HepG2 (cell line): ENCODE data around the gene DTYMK. TPM values are rescaled to one million over a fixed set of nuclear protein-coding genes. Genes with fewer than 3 reads are reported as not detected.

Experiments used
- ATAC-seq: fragments of 200-7000 bp; cut with Tn5 transposase; 3 replicates; pipeline ENCODE4 v1.9.1; 2020; ENCODE audit warnings: mild to moderate bottlenecking, moderate library complexity
- BruUV-seq: library from RNA; stranded (reverse); fragments of 400-500 nt; replicated peaks from 2 replicates; lab custom pipeline; 2021; lab: Mats Ljungman, UMichigan
- CTCF ChIA-PET: fragments of 300-600 bp; formaldehyde crosslinking; extraction: SDS; loops from one replicate; lab custom pipeline; 2021; ENCODE audit warnings: low total read pairs, inconsistent platforms, low intra/inter-chr PET ratio; lab: Yijun Ruan, JAX
- POLR2A ChIA-PET: fragments of 350-600 bp; sonication (Branson Sonifier 250); formaldehyde crosslinking; loops from one replicate; lab custom pipeline; 2020; ENCODE audit warnings: antibody characterized with exemption, inconsistent platforms; lab: Yijun Ruan, JAX
- DNase-seq: peaks from one replicate; pipeline ENCODE4 v3.0.0-alpha.2; 2015; ENCODE audit warnings: low spot score
- FAIRE-seq: peaks from 3 replicates; lab custom pipeline; 2011; peaks lifted over from hg19 to GRCh38; lab: Jason Lieb, UNC
- H2AFZ ChIP-seq: one replicate; pipeline ENCODE4 v1.6.1; 2011; ENCODE audit warnings: low read length, inconsistent platforms
- H3K27ac ChIP-seq: fragments of 300-600 bp; 3 replicates; pipeline ENCODE4 v1.8.0; 2011; ENCODE audit warnings: mixed run types, mild to moderate bottlenecking, mixed read lengths, low read length, inconsistent platforms; ENCODE audit not compliant: insufficient read depth; ENCODE audit errors: extremely low read length
- H3K27me3 ChIP-seq, 2 experiments: fragments of 200-600 bp in 1 of 2; 2 replicates in 1 of 2; 3 replicates in 1 of 2; pipeline versions ENCODE4 v1.6.0 to v1.8.0; 2011; ENCODE audit warnings: low read length in 2 of 2, mild to moderate bottlenecking in 2 of 2, moderate library complexity in 2 of 2, inconsistent platforms in 1 of 2; ENCODE audit not compliant: insufficient read depth in 2 of 2, control insufficient read depth in 1 of 2
- H3K36me3 ChIP-seq, 2 experiments: fragments of 200-600 bp in 1 of 2; replicated peaks in 1 of 2; 2 replicates in 1 of 2; 3 replicates in 1 of 2; pipeline versions ENCODE4 v1.5.1 to v1.8.0; 2011; ENCODE audit warnings: low read length in 2 of 2, inconsistent platforms in 1 of 2; ENCODE audit not compliant: insufficient read depth in 2 of 2, control insufficient read depth in 1 of 2
- H3K4me1 ChIP-seq: 2 replicates; pipeline ENCODE4 v1.5.1; 2012; ENCODE audit warnings: low read length, inconsistent platforms; ENCODE audit not compliant: insufficient read depth
- H3K4me2 ChIP-seq: 2 replicates; pipeline ENCODE4 v1.6.0; 2011; ENCODE audit warnings: low read depth, low read length, inconsistent platforms
- H3K4me3 ChIP-seq, 3 experiments: fragments of 200-600 bp in 1 of 3; sonication (generic), shearing (Covaris generic) in 1 of 3; replicated peaks in 1 of 3; 2 replicates each; pipeline ENCODE4 v1.5.1; 2011 to 2016; ENCODE audit warnings: low read length in 3 of 3, inconsistent platforms in 2 of 3, low read depth in 2 of 3, mild to moderate bottlenecking in 2 of 3, control low read depth in 1 of 3, mixed read lengths in 1 of 3; ENCODE audit not compliant: insufficient read depth in 1 of 3
- H3K79me2 ChIP-seq: one replicate; pipeline ENCODE4 v1.6.1; 2011; ENCODE audit warnings: low read length, inconsistent platforms; ENCODE audit not compliant: insufficient read depth
- H3K9ac ChIP-seq: 2 replicates; pipeline ENCODE4 v1.6.0; 2011; ENCODE audit warnings: mild to moderate bottlenecking, low read depth, low read length, inconsistent platforms; ENCODE audit not compliant: insufficient read depth
- H3K9me3 ChIP-seq: 2 replicates; pipeline ENCODE4 v1.5.1; 2012; ENCODE audit warnings: mild to moderate bottlenecking, low read length
- H4K20me1 ChIP-seq: 2 replicates; pipeline ENCODE4 v1.6.0; 2011; ENCODE audit warnings: inconsistent platforms, mild to moderate bottlenecking, low read length, moderate library complexity; ENCODE audit not compliant: insufficient read depth
- AGO2 ChIP-seq: fragments of 200-400 bp; formaldehyde crosslinking; optimal IDR thresholded peaks from 2 replicates; pipeline ENCODE3; 2017; ENCODE audit warnings: mild to moderate bottlenecking, low read depth, low read length, moderate library complexity
- DNMT1 ChIP-seq: sonication (generic); formaldehyde crosslinking; IDR thresholded peaks from 2 replicates; pipeline ENCODE4 v1.5.1; 2020; ENCODE audit warnings: mild to moderate bottlenecking, missing genetic modification reagents
- MTA1 ChIP-seq: sonication (generic); formaldehyde crosslinking; IDR thresholded peaks from 2 replicates; pipeline ENCODE4 v1.4.0; 2020; ENCODE audit warnings: missing genetic modification reagents, mild to moderate bottlenecking, borderline replicate concordance
- RBFOX2 ChIP-seq: fragments of 200-400 bp; formaldehyde crosslinking; IDR thresholded peaks from 2 replicates; pipeline ENCODE4 v1.6.1; 2017; ENCODE audit warnings: low read depth, mild to moderate bottlenecking, low read length
- ZC3H13 ChIP-seq: sonication (generic); formaldehyde crosslinking; IDR thresholded peaks from 2 replicates; pipeline ENCODE4 v1.8.1; 2023; ENCODE audit warnings: mild to moderate bottlenecking, missing genetic modification reagents, moderate library complexity
- ZNF33B ChIP-seq: sonication (generic); formaldehyde crosslinking; IDR thresholded peaks from 2 replicates; pipeline ENCODE4 v1.5.1; 2020; ENCODE audit warnings: mild to moderate bottlenecking, missing genetic modification reagents
- WGBS: methylation state at CpG from one replicate; pipeline ENCODE4 v1.1.6; 2017; ENCODE audit warnings: low lambda C conversion rate; 5-methylcytosine and 5-hydroxymethylcytosine counted together
- in situ Hi-C: cut with HindIII; loops from 2 replicates; pipeline ENCODE4 v1.10.0; 2017; ENCODE audit warnings: low pct_unique_long_range_greater_than_20kb; ENCODE audit not compliant: extremely low pct_ligation_motif_present
- intact Hi-C: fragments of 100-400 bp; cut with micrococcal nuclease; formaldehyde crosslinking; loops from one replicate; pipeline ENCODE4 v1.10.0; 2022; ENCODE audit not compliant: unreplicated experiment
- polyA plus RNA-seq, 8 experiments: library from polyadenylated mRNA; depleted of rRNA in 3 of 8; stranded (reverse) in 7 of 8; unstranded in 1 of 8; fragments of >200 nt; fragmentation: Illumina TruSeq in 4 of 8; extraction: Trizol in 4 of 8; gene quantifications; 2 replicates each; pipeline versions ENCODE4 v1.2.1 to v1.2.3, GENCODE V29; 2011 to 2016; ENCODE audit warnings: low read depth in 4 of 8, missing spikeins in 1 of 8, mixed read lengths in 1 of 8; ENCODE audit not compliant: insufficient read depth in 1 of 8
- total RNA-seq, 5 experiments: library from RNA; depleted of rRNA; stranded (reverse); fragments of >200 nt; fragmentation: Illumina TruSeq; extraction: Trizol; gene quantifications; 2 replicates each; pipeline ENCODE4 v1.2.3, GENCODE V29; 2016; ENCODE audit warnings: low read depth in 1 of 5
- TF ChIP-seq, protein P1 (sequence below), 2 experiments: sonication (generic) in 1 of 2; formaldehyde crosslinking in 1 of 2; IDR thresholded peaks; 2 replicates each; pipeline versions ENCODE4 v1.5.1 to v1.6.1; 2011 to 2020; ENCODE audit warnings: borderline replicate concordance in 1 of 2, low read depth in 1 of 2, low read length in 1 of 2, mild to moderate bottlenecking in 1 of 2, missing genetic modification reagents in 1 of 2, moderate library complexity in 1 of 2
- TF ChIP-seq, protein P2 (sequence below): sonication (generic); formaldehyde crosslinking; IDR thresholded peaks from 2 replicates; pipeline ENCODE4 v1.5.1; 2020; ENCODE audit warnings: missing genetic modification reagents, mild to moderate bottlenecking, borderline replicate concordance
- TF ChIP-seq, protein P3 (sequence below): sonication (generic); formaldehyde crosslinking; IDR thresholded peaks from 2 replicates; pipeline ENCODE4 v1.5.1; 2020; ENCODE audit warnings: missing genetic modification reagents, mild to moderate bottlenecking, borderline replicate concordance

The DTYMK gene
- total and polyA plus RNA-seq, 2 of the 13 experiments (the other 11 are each of a cell fraction or from before 2014, with no cell fraction given): 57.5 to 134 TPM

DNA sequence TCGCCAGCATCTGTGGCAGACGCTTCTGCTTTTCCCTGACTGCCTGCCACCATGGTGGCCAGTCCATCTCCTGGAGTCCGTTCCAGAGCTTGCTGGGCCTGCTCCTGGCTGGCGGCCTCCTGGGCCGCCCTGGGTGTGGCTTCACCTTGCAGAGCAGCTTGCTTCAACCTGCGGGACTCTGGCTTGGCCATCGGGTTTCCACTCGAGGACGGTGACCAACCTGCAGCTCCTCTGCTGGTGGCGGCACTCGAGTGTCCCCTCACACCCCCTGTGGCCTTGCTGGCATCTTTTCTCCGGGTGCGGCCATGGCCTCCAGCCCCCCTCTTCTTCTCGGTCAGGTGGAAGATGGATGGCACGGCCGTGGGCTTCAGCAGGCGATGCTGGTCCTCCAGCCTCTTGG is 53.1 kb downstream of the DTYMK start (continued):
- TF ChIP-seq, protein P1, sequence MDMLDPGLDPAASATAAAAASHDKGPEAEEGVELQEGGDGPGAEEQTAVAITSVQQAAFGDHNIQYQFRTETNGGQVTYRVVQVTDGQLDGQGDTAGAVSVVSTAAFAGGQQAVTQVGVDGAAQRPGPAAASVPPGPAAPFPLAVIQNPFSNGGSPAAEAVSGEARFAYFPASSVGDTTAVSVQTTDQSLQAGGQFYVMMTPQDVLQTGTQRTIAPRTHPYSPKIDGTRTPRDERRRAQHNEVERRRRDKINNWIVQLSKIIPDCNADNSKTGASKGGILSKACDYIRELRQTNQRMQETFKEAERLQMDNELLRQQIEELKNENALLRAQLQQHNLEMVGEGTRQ (IDR thresholded peaks at IDR 0.05; ENCODE audit: low read depth, low read length): peak; percentile 4; the same call in 1 of the 2 replicates
- TF ChIP-seq, protein P1 (CRISPR knock-in tag; IDR thresholded peaks at IDR 0.05; ENCODE audit: borderline replicate concordance): no peak
- TF ChIP-seq, protein P2, sequence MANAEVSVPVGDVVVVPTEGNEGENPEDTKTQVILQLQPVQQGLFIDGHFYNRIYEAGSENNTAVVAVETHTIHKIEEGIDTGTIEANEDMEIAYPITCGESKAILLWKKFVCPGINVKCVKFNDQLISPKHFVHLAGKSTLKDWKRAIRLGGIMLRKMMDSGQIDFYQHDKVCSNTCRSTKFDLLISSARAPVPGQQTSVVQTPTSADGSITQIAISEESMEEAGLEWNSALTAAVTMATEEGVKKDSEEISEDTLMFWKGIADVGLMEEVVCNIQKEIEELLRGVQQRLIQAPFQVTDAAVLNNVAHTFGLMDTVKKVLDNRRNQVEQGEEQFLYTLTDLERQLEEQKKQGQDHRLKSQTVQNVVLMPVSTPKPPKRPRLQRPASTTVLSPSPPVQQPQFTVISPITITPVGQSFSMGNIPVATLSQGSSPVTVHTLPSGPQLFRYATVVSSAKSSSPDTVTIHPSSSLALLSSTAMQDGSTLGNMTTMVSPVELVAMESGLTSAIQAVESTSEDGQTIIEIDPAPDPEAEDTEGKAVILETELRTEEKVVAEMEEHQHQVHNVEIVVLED: no peak

DNA sequence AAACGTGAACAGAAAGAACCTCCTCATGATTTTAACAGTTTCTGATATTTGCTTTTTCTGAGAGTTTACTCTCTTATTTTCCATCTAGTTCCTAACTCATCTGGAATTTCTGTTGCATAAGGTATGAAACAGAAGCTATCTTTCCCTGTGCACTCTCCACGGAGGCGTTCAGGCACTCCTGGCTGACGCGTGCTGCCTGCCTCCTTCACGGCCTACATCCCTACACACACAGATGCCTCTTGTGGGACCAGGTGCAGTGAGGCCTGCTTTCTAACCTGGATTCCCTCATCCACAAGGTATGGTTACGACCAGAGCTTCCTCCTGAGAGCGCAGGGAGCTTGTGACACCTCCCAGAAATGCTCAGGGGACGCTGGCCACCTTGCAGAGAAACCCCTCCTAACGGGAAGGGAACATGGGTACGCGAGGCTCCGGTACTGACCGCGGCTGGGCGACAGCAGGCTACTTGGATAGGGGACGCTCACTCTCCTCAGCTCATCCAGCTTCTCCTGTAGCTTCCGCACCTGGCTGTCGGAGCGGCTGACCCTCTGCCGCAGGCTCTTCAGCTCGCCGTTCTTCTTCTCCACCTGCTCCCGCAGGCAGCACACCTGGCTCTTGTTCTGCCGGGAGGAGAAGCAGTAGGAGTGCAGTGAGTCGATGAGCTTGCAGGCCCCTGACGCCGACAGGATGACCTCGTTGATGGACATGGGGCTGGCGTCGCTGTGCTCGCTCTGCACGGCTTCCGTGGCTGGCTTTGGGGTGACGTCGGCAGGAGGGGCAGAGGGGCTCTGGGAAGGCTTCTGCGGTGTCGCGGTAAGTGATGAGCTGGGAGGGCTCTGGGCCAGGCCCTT is 53.9 kb downstream of the DTYMK start:
- 98% methylated on average over 39 of the region's 39 CpGs for WGBS
- no peak overlapping the region for H3K27ac ChIP-seq
- H3K79me2 ChIP-seq: peaks cover 76% of the 10 kb centered on the region
- peaks cover 16% of the 10 kb centered on the region for H3K4me1 ChIP-seq
- H3K36me3 ChIP-seq: peaks cover 20 to 62% of the 10 kb centered on the region in 2 experiments
- in situ Hi-C loops (loop anchor here (25.0 kb wide), 1 partner anchor 770 kb away; the partner anchor contains the start of gene AGXT), intact Hi-C loops (no loop called here)
- no peak for FAIRE-seq
- peaks cover 2% of the 10 kb centered on the region for H4K20me1 ChIP-seq
- POLR2A ChIA-PET: interaction anchor here (1.6 kb wide), 1 partner anchor 22 kb away, joined by 3 read pairs; no protein-coding TSS in a partner anchor
- no peak overlapping the region for H3K4me3 ChIP-seq
- no peaks in the 10 kb centered on the region; a peak in 1 of 5 replicates for H3K27me3 ChIP-seq
- no TSS peak for BruUV-seq
- no peak overlapping the region for H3K4me2 ChIP-seq
- DNase-seq: no peak
- CTCF ChIA-PET: no interaction called here
- no peak for TF ChIP-seq DNMT1 (CRISPR knock-in tag)
- TF ChIP-seq ZNF33B (CRISPR knock-in tag): no peak
- peak; percentile 17; the same call in 1 of the 2 replicates for TF ChIP-seq MTA1 (CRISPR knock-in tag)
- TF ChIP-seq ZC3H13 (CRISPR knock-in tag): peak; percentile 66; the same call in 1 of the 2 replicates
- TF ChIP-seq AGO2: peak; percentile 49
- TF ChIP-seq, protein P3, sequence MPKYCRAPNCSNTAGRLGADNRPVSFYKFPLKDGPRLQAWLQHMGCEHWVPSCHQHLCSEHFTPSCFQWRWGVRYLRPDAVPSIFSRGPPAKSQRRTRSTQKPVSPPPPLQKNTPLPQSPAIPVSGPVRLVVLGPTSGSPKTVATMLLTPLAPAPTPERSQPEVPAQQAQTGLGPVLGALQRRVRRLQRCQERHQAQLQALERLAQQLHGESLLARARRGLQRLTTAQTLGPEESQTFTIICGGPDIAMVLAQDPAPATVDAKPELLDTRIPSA (CRISPR knock-in tag): no peak
- TF ChIP-seq RBFOX2: peak; percentile 29; the same call in 1 of the 2 replicates
- TF ChIP-seq, all 625 proteins: peak for 4
- Histone ChIP-seq H2AFZ (no peak overlapping the region), H3K9ac (no peak overlapping the region), H3K9me3 (no peaks in the 10 kb centered on the region)
- no peak for ATAC-seq
